Germinal center (tissue), 1 donor: Measurements from ENCODE around the gene HBD.
"Not testable (repeated sequence)": the region's sequence is repeated elsewhere in the genome, so short reads cannot be mapped to it uniquely, and the experiment has no call there.

Source experiments
- DNase-seq: peaks from one replicate; pipeline ENCODE4 v3.0.0; 2012; ENCODE audit warnings: mixed read lengths, low spot score

HBD gene

DNA sequence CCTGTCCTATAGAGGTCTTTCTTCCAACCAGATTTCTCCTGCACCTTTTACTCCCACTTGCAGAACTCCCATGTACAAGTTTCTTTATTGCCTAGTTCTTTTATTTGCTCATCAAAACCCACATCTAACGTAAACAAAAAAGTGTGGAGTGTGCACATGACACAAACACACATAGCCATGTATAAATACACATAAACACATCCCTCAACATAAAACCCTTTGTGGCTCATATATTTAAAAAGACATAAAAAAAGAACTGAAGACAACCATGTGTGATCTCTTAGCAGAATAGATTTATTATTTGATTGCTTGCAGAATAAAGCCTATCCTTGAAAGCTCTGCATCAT, 18.6 kb upstream of the HBD start:
- no peak for DNase-seq

- no peak for DNase-seq
Measured at GRCh38 chr11:5252192-5252918, 18.1 kb upstream of the HBD start.

GRCh38 chr11:5251746-5252145, 17.5 kb upstream of the HBD start:
- DNase-seq = no peak

- no peak for DNase-seq
Measured at GRCh38 chr11:5250543-5251204, 16.4 kb upstream of the HBD start.

DNA sequence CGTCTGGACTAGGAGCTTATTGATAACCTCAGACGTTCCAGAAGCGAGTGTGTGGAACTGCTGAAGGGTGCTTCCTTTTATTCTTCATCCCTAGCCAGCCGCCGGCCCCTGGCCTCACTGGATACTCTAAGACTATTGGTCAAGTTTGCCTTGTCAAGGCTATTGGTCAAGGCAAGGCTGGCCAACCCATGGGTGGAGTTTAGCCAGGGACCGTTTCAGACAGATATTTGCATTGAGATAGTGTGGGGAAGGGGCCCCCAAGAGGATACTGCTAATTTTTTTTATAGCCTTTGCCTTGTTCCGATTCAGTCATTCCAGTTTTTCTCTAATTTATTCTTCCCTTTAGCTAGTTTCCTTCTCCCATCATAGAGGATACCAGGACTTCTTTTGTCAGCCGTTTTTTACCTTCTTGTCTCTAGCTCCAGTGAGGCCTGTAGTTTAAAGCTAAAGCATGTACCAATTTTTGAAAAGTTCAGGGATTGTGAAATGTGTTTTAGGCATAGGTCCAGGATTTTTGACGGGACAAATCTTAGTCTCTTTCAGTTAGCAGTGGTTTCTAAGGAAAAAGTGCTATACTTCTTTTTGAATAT, 15.6 kb upstream of the HBD start, which contains the start of gene HBG1:
Gene HBG1, minus strand, starts transcription at position 51 of the 590 bp plus-strand sequence. CDS start 53 bp downstream, outside the sequence.
- not testable (repeated sequence) for DNase-seq

DNA sequence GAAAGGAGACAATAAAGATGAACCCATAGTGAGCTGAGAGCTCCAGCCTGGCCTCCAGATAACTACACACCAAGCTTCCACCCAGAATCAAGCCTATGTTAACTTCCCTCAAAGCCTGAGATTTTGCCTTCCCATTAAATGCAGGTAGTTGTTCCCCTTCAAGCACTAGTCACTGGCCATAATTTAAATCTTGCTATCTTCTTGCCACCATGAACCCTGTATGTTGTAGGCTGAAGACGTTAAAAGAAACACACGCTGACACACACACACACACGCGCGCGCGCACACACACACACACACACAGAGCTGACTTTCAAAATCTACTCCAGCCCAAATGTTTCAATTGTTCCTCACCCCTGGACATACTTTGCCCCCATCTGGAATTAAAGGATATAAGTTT, 14.2 kb upstream of the HBD start:
- not testable (repeated sequence) for DNase-seq

DNA sequence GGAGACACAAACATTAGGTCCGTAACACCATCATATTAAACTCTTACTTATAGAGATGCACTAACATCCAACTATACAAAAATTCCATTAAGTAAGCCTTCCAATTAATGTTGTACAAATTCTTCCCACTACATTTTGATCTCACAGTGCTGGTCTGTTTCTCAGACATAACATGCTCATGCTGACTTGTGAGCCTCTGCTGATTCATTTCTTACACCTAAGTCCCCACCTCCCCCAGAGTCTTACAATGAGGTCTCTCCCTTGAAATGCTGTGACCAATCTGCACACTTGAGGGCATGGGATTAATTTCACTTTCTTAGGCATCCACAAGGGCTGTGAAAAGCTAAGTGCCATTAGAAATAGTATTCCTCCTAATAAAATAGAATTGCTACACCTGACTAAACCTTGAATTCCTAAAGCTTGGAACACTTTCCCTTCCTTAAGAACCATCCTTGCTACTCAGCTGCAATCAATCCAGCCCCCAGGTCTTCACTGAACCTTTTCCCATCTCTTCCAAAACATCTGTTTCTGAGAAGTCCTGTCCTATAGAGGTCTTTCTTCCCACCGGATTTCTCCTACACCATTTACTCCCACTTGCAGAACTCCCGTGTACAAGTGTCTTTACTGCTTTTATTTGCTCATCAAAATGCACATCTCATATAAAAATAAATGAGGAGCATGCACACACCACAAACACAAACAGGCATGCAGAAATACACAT, 13.3 kb upstream of the HBD start:
- no peak for DNase-seq

GRCh38 chr11:5246772-5247471, 12.6 kb upstream of the HBD start:
- DNase-seq = no peak

GRCh38 chr11:5245155-5245554, 10.9 kb upstream of the HBD start:
- no peak for DNase-seq

DNA sequence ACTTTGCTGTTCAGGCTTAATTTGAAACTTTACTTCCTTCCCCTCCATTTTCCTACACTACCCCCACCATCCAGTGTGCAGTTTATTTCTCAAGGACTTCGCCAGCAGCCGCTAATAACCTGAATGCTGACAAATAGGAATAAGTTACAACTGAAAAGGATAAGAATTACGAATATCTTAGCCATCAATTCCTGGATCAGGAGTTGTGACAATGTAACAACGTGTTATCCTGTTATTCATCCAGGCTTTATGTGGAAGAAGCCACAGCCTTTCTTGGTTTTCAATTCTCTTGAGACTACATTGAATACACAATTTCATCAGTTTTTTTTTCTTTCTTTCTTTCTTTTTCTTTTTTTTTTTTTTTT, 9.5 kb upstream of the HBD start:
- DNase-seq = no peak

GRCh38 chr11:5242933-5243815, 8.9 kb upstream of the HBD start:
- no peak for DNase-seq

GRCh38 chr11:5242208-5242607, 7.9 kb upstream of the HBD start:
- no peak for DNase-seq

GRCh38 chr11:5241458-5241857, 7.2 kb upstream of the HBD start:
- DNase-seq = no peak

- DNase-seq = no peak
Measured at GRCh38 chr11:5240458-5240857, 6.2 kb upstream of the HBD start.

DNA sequence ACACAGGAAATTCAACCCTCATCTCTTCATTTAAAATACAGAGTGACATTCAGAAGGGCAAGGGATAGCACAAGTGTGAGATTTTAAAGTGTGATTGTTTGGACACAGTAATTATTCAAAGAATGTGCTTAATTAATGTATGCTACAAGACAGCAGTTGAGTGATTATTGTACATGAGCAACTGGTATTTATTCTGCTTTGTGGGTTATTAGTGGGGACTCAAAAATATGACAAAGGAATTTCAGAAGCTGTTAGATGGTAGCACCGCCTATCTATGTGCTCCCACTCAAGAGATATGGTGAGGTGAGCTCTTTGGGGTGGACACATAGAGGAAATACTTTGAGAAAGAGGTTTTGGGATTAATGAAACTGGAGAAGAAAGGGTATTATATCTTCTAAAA, 5.8 kb upstream of the HBD start:
- no peak for DNase-seq

GRCh38 chr11:5239046-5239445, 4.8 kb upstream of the HBD start:
- DNase-seq = no peak

GRCh38 chr11:5238486-5238885, 4.2 kb upstream of the HBD start:
- no peak for DNase-seq

DNA sequence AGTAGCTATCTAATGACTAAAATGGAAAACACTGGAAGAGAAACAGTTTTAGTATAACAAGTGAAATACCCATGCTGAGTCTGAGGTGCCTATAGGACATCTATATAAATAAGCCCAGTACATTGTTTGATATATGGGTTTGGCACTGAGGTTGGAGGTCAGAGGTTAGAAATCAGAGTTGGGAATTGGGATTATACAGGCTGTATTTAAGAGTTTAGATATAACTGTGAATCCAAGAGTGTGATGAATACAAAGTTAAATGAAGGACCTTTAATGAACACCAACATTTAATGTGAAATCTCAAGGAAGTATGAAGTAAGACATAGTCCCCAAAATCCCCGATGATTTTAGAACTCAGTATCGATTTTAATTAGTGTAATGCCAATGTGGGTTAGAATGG, 3.1 kb upstream of the HBD start:
- no peak for DNase-seq

DNA sequence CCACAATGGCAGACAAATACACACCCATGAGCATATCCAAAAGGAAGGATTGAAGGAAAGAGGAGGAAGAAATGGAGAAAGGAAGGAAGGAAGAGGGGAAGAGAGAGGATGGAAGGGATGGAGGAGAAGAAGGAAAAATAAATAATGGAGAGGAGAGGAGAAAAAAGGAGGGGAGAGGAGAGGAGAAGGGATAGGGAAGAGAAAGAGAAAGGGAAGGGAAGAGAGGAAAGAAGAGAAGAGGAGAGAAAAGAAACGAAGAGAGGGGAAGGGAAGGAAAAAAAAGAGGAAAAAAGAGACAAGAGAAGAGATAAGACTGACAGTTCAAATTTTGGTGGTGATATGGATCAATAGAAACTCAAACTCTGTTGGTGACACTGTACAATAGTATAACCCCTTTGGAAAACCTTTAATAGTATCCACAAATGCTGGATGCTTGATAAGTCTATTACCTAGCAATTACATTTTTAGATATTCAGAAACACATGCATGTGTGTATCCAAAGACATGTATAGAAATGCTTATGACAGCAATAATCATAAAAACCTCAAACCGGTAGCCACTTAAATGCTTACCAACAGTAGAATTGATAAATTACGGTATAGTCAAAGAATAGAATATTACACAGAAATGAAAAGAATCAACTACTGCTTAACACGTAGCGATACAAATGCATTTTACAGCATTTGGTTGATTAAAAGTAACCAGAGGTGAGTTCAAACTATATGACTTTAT, 1.2 kb upstream of the HBD start:
- DNase-seq = no peak

GRCh38 chr11:5233307-5233706, 976 bp downstream of the HBD start:
- no peak for DNase-seq

DNA sequence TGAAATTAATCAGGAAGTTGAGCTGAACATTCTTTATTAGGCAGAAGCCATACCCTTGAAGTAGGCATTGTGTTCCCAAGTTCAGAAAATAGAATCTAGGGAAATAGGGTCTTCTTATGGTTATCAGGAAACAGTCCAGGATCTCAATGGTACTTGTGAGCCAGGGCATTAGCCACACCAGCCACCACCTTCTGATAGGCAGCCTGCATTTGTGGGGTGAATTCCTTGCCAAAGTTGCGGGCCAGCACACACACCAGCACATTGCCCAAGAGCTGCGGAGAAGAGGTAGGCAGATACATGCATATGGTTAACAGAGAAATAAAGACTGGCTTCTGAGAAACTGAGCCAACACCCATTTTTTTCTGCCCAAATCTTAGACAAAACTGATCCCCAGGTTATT, 1.5 kb downstream of the HBD start:
- DNase-seq = no peak
